HepG2 (cell line): ENCODE measurements around the gene ABCB8. TPM values are rescaled to one million over a fixed set of nuclear protein-coding genes. Genes with fewer than 3 reads are reported as not detected.

Experiments used
- ATAC-seq: fragments of 200-7000 bp; cut with Tn5 transposase; 3 replicates; pipeline ENCODE4 v1.9.1; 2020; ENCODE audit warnings: mild to moderate bottlenecking, moderate library complexity
- BruUV-seq: library from RNA; stranded (reverse); fragments of 400-500 nt; replicated peaks from 2 replicates; lab custom pipeline; 2021; lab: Mats Ljungman, UMichigan
- CTCF ChIA-PET: fragments of 300-600 bp; formaldehyde crosslinking; extraction: SDS; loops from one replicate; lab custom pipeline; 2021; ENCODE audit warnings: low total read pairs, inconsistent platforms, low intra/inter-chr PET ratio; lab: Yijun Ruan, JAX
- POLR2A ChIA-PET: fragments of 350-600 bp; sonication (Branson Sonifier 250); formaldehyde crosslinking; loops from one replicate; lab custom pipeline; 2020; ENCODE audit warnings: antibody characterized with exemption, inconsistent platforms; lab: Yijun Ruan, JAX
- DNase-seq: peaks from one replicate; pipeline ENCODE4 v3.0.0-alpha.2; 2015; ENCODE audit warnings: low spot score
- FAIRE-seq: peaks from 3 replicates; lab custom pipeline; 2011; peaks lifted over from hg19 to GRCh38; lab: Jason Lieb, UNC
- H2AFZ ChIP-seq: one replicate; pipeline ENCODE4 v1.6.1; 2011; ENCODE audit warnings: low read length, inconsistent platforms
- H3K27ac ChIP-seq: fragments of 300-600 bp; 3 replicates; pipeline ENCODE4 v1.8.0; 2011; ENCODE audit warnings: mixed run types, mild to moderate bottlenecking, mixed read lengths, low read length, inconsistent platforms; ENCODE audit not compliant: insufficient read depth; ENCODE audit errors: extremely low read length
- H3K27me3 ChIP-seq, 2 experiments: fragments of 200-600 bp in 1 of 2; 2 replicates in 1 of 2; 3 replicates in 1 of 2; pipeline versions ENCODE4 v1.6.0 to v1.8.0; 2011; ENCODE audit warnings: low read length in 2 of 2, mild to moderate bottlenecking in 2 of 2, moderate library complexity in 2 of 2, inconsistent platforms in 1 of 2; ENCODE audit not compliant: insufficient read depth in 2 of 2, control insufficient read depth in 1 of 2
- H3K36me3 ChIP-seq, 2 experiments: fragments of 200-600 bp in 1 of 2; replicated peaks in 1 of 2; 2 replicates in 1 of 2; 3 replicates in 1 of 2; pipeline versions ENCODE4 v1.5.1 to v1.8.0; 2011; ENCODE audit warnings: low read length in 2 of 2, inconsistent platforms in 1 of 2; ENCODE audit not compliant: insufficient read depth in 2 of 2, control insufficient read depth in 1 of 2
- H3K4me1 ChIP-seq: 2 replicates; pipeline ENCODE4 v1.5.1; 2012; ENCODE audit warnings: low read length, inconsistent platforms; ENCODE audit not compliant: insufficient read depth
- H3K4me2 ChIP-seq: 2 replicates; pipeline ENCODE4 v1.6.0; 2011; ENCODE audit warnings: low read depth, low read length, inconsistent platforms
- H3K4me3 ChIP-seq, 3 experiments: fragments of 200-600 bp in 1 of 3; sonication (generic), shearing (Covaris generic) in 1 of 3; replicated peaks in 1 of 3; 2 replicates each; pipeline ENCODE4 v1.5.1; 2011 to 2016; ENCODE audit warnings: low read length in 3 of 3, inconsistent platforms in 2 of 3, low read depth in 2 of 3, mild to moderate bottlenecking in 2 of 3, control low read depth in 1 of 3, mixed read lengths in 1 of 3; ENCODE audit not compliant: insufficient read depth in 1 of 3
- H3K79me2 ChIP-seq: one replicate; pipeline ENCODE4 v1.6.1; 2011; ENCODE audit warnings: low read length, inconsistent platforms; ENCODE audit not compliant: insufficient read depth
- H3K9ac ChIP-seq: 2 replicates; pipeline ENCODE4 v1.6.0; 2011; ENCODE audit warnings: mild to moderate bottlenecking, low read depth, low read length, inconsistent platforms; ENCODE audit not compliant: insufficient read depth
- H3K9me3 ChIP-seq: 2 replicates; pipeline ENCODE4 v1.5.1; 2012; ENCODE audit warnings: mild to moderate bottlenecking, low read length
- H4K20me1 ChIP-seq: 2 replicates; pipeline ENCODE4 v1.6.0; 2011; ENCODE audit warnings: inconsistent platforms, mild to moderate bottlenecking, low read length, moderate library complexity; ENCODE audit not compliant: insufficient read depth
- ARID5B ChIP-seq: IDR thresholded peaks from 2 replicates; pipeline ENCODE4 v1.4.0; 2020; ENCODE audit warnings: mild to moderate bottlenecking, missing genetic modification reagents
- ARNT2 ChIP-seq: sonication (generic); formaldehyde crosslinking; IDR thresholded peaks from 2 replicates; pipeline ENCODE4 v1.8.0; 2022; ENCODE audit warnings: mild to moderate bottlenecking, low read depth, missing genetic modification reagents, moderate library complexity
- DR1 ChIP-seq: sonication (generic); formaldehyde crosslinking; IDR thresholded peaks from 2 replicates; pipeline ENCODE4 v1.8.0; 2021; ENCODE audit warnings: mild to moderate bottlenecking, missing genetic modification reagents, inconsistent platforms
- ELF4 ChIP-seq: sonication (generic); formaldehyde crosslinking; IDR thresholded peaks from 2 replicates; pipeline ENCODE4 v1.5.0; 2020; ENCODE audit warnings: missing genetic modification reagents, mild to moderate bottlenecking, moderate library complexity, borderline replicate concordance
- FOSL2 ChIP-seq: sonication (generic); formaldehyde crosslinking; IDR thresholded peaks from 2 replicates; pipeline ENCODE4 v1.4.0; 2020; ENCODE audit warnings: missing genetic modification reagents
- SAP130 ChIP-seq: IDR thresholded peaks from 2 replicates; pipeline ENCODE4 v1.6.1; 2016; ENCODE audit warnings: low read depth
- SKI ChIP-seq: fragments of 450-650 bp; IDR thresholded peaks from one replicate; pipeline ENCODE4 v1.6.1; 2018; ENCODE audit warnings: mild to moderate bottlenecking; ENCODE audit not compliant: partially characterized antibody
- SP1 ChIP-seq, 2 experiments: fragments of 450-650 bp in 1 of 2; sonication (generic) in 1 of 2; formaldehyde crosslinking in 1 of 2; IDR thresholded peaks; 2 replicates each; pipeline versions ENCODE4 v1.4.0 to v1.6.1; 2016 to 2020; ENCODE audit warnings: missing genetic modification reagents in 1 of 2
- THAP11 ChIP-seq: IDR thresholded peaks from 2 replicates; pipeline ENCODE4 v1.6.1; 2016; ENCODE audit warnings: missing biosample characterization, missing genetic modification reagents
- XRCC5 ChIP-seq: fragments of 200-400 bp; formaldehyde crosslinking; optimal IDR thresholded peaks from 2 replicates; pipeline ENCODE3; 2017; ENCODE audit warnings: mild to moderate bottlenecking, low read length
- ZFX ChIP-seq: sonication (generic); formaldehyde crosslinking; IDR thresholded peaks from 2 replicates; pipeline ENCODE4 v1.4.0; 2020; ENCODE audit warnings: mild to moderate bottlenecking, low read depth, missing genetic modification reagents, moderate library complexity
- ZNF263 ChIP-seq: sonication (generic); formaldehyde crosslinking; IDR thresholded peaks from 2 replicates; pipeline ENCODE4 v1.4.0; 2020; ENCODE audit warnings: missing genetic modification reagents
- ZNF687 ChIP-seq: sonication (generic); formaldehyde crosslinking; IDR thresholded peaks from 2 replicates; pipeline ENCODE4 v1.5.1; 2020; ENCODE audit warnings: mild to moderate bottlenecking, missing genetic modification reagents, moderate library complexity
- WGBS: methylation state at CpG from one replicate; pipeline ENCODE4 v1.1.6; 2017; ENCODE audit warnings: low lambda C conversion rate; 5-methylcytosine and 5-hydroxymethylcytosine counted together
- in situ Hi-C: cut with HindIII; loops from 2 replicates; pipeline ENCODE4 v1.10.0; 2017; ENCODE audit warnings: low pct_unique_long_range_greater_than_20kb; ENCODE audit not compliant: extremely low pct_ligation_motif_present
- intact Hi-C: fragments of 100-400 bp; cut with micrococcal nuclease; formaldehyde crosslinking; loops from one replicate; pipeline ENCODE4 v1.10.0; 2022; ENCODE audit not compliant: unreplicated experiment
- polyA plus RNA-seq, 8 experiments: library from polyadenylated mRNA; depleted of rRNA in 3 of 8; stranded (reverse) in 7 of 8; unstranded in 1 of 8; fragments of >200 nt; fragmentation: Illumina TruSeq in 4 of 8; extraction: Trizol in 4 of 8; gene quantifications; 2 replicates each; pipeline versions ENCODE4 v1.2.1 to v1.2.3, GENCODE V29; 2011 to 2016; ENCODE audit warnings: low read depth in 4 of 8, missing spikeins in 1 of 8, mixed read lengths in 1 of 8; ENCODE audit not compliant: insufficient read depth in 1 of 8
- total RNA-seq, 5 experiments: library from RNA; depleted of rRNA; stranded (reverse); fragments of >200 nt; fragmentation: Illumina TruSeq; extraction: Trizol; gene quantifications; 2 replicates each; pipeline ENCODE4 v1.2.3, GENCODE V29; 2016; ENCODE audit warnings: low read depth in 1 of 5

ABCB8 gene
- total and polyA plus RNA-seq, 2 of the 13 experiments (the other 11 are each of a cell fraction or from before 2014, with no cell fraction given): 6.6 to 16.7 TPM

DNA sequence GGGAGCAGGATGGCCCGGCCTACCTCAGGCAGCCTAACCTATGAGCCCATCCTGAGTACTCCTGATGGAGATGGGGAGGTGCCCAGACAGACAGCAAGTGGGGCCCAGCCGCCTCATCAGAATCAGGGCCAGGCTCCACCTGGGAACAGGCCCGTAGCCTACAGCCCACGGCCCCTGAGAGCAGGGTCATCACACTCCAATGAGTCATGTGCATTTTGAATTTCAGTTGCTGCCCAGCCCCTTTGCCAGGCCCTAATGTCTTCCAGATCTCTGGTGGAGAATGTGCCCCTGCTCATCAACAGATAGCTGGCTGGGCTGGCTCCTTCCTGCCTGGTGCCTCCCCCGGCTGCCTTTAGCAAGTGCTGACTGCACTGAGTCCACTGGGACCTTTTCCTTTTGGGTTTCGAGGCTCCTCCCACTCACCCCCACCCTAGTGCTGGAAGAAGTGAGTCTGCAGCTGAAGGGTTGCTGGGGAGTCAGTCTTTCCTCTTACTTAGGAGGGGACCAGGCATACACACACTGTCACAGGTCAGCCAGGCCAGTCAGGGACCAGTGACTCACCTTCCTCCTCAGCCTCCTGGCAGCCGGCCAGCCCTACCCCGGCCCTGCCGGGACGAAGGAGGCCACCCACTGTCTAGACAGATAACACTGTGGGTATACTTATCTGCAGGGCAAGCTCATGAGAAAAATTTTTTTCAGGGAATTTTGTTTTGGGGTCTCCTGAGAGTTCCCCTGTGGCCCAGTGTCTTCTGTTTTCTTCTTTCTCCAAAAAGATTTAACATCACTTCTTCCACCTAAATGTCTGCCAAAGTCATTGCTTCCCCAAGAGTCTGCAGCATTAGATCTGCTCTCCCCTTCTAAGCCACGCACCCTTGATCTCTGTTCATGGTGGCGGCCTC, 10.9 kb downstream of the ABCB8 start:
- in situ Hi-C loops: no loop called here
- peaks cover 14% of the 10 kb centered on the region for H3K4me1 ChIP-seq
- intact Hi-C loops: no loop called here

More for the DNA sequence above, 10.9 kb downstream of the ABCB8 start:
- no peaks in the 10 kb centered on the region for H3K9me3 ChIP-seq
- no peak overlapping the region for H3K27ac ChIP-seq
- peak overlapping the region; percentile 32; the same call in 1 of the 2 replicates for H3K4me2 ChIP-seq
- ATAC-seq (peak; percentile 80), FAIRE-seq (no peak), DNase-seq (peak; percentile 67)
- H3K27me3 ChIP-seq: no peaks in the 10 kb centered on the region
- no peak overlapping the region for H2AFZ ChIP-seq
- no peaks in the 10 kb centered on the region for H4K20me1 ChIP-seq
- POLR2A ChIA-PET: interaction anchor here (0.5 to 1.4 kb wide), 2 partner anchors 11 to 51 kb away, joined by 3 to 7 read pairs; partner anchors contain the start of gene ABCB8
- no TSS peak for BruUV-seq
- no peaks in the 10 kb centered on the region for H3K79me2 ChIP-seq
- TF ChIP-seq ZNF687 (CRISPR knock-in tag): peak; percentile 22; the same call in 1 of the 2 replicates
- 0 out of 2 replicates have a peak, but pooled peaks have one; percentile 36 for TF ChIP-seq ARNT2
- peak; percentile 19; the same call in 1 of the 2 replicates for TF ChIP-seq ZNF263 (CRISPR knock-in tag)
- 0 out of 2 replicates have a peak, but pooled peaks have one; percentile 10 for TF ChIP-seq ARID5B (CRISPR knock-in tag)
- peak; percentile 17; the same call in 1 of the 2 replicates for TF ChIP-seq ZFX (CRISPR knock-in tag)
- peak; percentile 31; the same call in 1 of the 2 replicates for TF ChIP-seq SAP130 (CRISPR knock-in tag)
- peak; percentile 64 for TF ChIP-seq XRCC5
- peak; percentile 81 for TF ChIP-seq SKI
- TF ChIP-seq THAP11 (CRISPR knock-in tag): peak; percentile 40; the same call in 1 of the 2 replicates
- peak; percentile 91 for TF ChIP-seq FOSL2 (CRISPR knock-in tag)
- no peak for TF ChIP-seq ELF4 (CRISPR knock-in tag)
- TF ChIP-seq SP1 (IDR thresholded peaks at IDR 0.05): no peak
- TF ChIP-seq SP1 (CRISPR knock-in tag; IDR thresholded peaks at IDR 0.05): no peak
- TF ChIP-seq DR1 (CRISPR knock-in tag): no peak
- WGBS: 28% methylated on average over 5 of the region's 12 CpGs
- no peak overlapping the region for H3K9ac ChIP-seq
- H3K4me3 ChIP-seq: no peak overlapping the region
- CTCF ChIA-PET: no interaction called here
- H3K36me3 ChIP-seq: no peaks in the 10 kb centered on the region
